HG02610 (cell line): Measurements from ENCODE around the gene GPX1.
"Not testable (repeated sequence)": the region's sequence is repeated elsewhere in the genome, so short reads cannot be mapped to it uniquely, and the experiment has no call there.

ENCODE experiments used
- ATAC-seq: cut with Tn5 transposase; IDR thresholded peaks from one replicate; pipeline ENCODE4 v1.9.1; 2021; ENCODE audit warnings: mild to moderate bottlenecking, moderate library complexity; ENCODE audit not compliant: unreplicated experiment

GPX1 gene

GRCh38 chr3:49358884-49359225 is 702 bp upstream of the GPX1 start:
- ATAC-seq: peak; percentile 4

- ATAC-seq: peak; percentile 15
Measured at GRCh38 chr3:49357443-49358216, 523 bp downstream of the GPX1 start.

GRCh38 chr3:49357095-49357442 is 1.1 kb downstream of the GPX1 start:
- not testable (repeated sequence) for ATAC-seq

GRCh38 chr3:49352890-49353421 is 5.2 kb downstream of the GPX1 start:
- ATAC-seq: no peak

- ATAC-seq: no peak
Measured at GRCh38 chr3:49352281-49352680, 5.9 kb downstream of the GPX1 start.

- ATAC-seq: no peak
Measured at GRCh38 chr3:49351521-49352011, 6.6 kb downstream of the GPX1 start.

GRCh38 chr3:49349348-49350114 is 8.6 kb downstream of the GPX1 start:
- no peak for ATAC-seq

- ATAC-seq: not testable (repeated sequence)
Measured at GRCh38 chr3:49348361-49348760, 9.8 kb downstream of the GPX1 start.

GRCh38 chr3:49346797-49347251 is 11.3 kb downstream of the GPX1 start:
- ATAC-seq: no peak

- no peak for ATAC-seq
Measured at GRCh38 chr3:49343163-49343562, 15.0 kb downstream of the GPX1 start.

GRCh38 chr3:49341996-49342395 is 16.2 kb downstream of the GPX1 start:
- ATAC-seq: no peak

GRCh38 chr3:49339941-49340800 is 18.0 kb downstream of the GPX1 start, which contains the start of gene USP4:
TSS of gene USP4 (minus strand) at chr3:49340053. CDS start at chr3:49340024, 29 bp downstream.
- ATAC-seq: peak; percentile 83

- ATAC-seq: no peak
Measured at GRCh38 chr3:49339581-49339940, 18.6 kb downstream of the GPX1 start.

- no peak for ATAC-seq
Measured at GRCh38 chr3:49333916-49334633, 24.1 kb downstream of the GPX1 start.

GRCh38 chr3:49333091-49333490 is 25.1 kb downstream of the GPX1 start:
- no peak for ATAC-seq

- ATAC-seq: no peak
Measured at GRCh38 chr3:49329186-49329585, 29.0 kb downstream of the GPX1 start.

- not testable (repeated sequence) for ATAC-seq
Measured at GRCh38 chr3:49328350-49328749, 29.8 kb downstream of the GPX1 start.

- no peak for ATAC-seq
Measured at GRCh38 chr3:49327485-49327884, 30.7 kb downstream of the GPX1 start.

- ATAC-seq: no peak
Measured at GRCh38 chr3:49324768-49325167, 33.4 kb downstream of the GPX1 start.
